ENCODE measurements around the gene OPN1MW. TPM values are rescaled to one million over a fixed set of nuclear protein-coding genes. Genes with fewer than 3 reads are reported as not detected.
"Not testable (repeated sequence)": the region's sequence is repeated elsewhere in the genome, so short reads cannot be mapped to it uniquely, and the experiment has no call there.

The OPN1MW gene
- total RNA-seq, 4 donors from 2014 or later: not detected

DNA sequence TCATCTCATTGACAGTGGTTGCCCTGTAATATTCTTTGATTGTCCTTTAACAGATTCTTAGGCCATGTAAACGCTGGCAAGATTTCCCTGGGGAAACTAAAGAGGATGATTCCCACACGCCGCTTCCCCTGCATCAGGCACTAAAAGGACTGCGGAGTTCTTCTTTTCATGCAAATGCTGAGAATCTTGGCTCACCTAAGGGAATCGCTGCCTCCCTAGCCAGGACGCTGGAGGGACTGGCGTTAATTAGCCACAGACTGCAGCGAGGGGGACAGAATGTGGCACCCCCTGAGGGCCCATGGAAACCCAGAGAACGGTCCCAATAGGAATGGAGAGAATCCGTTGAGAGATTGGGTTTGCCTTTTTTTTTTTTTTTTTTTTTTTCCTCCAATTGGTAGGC, 8.0 kb upstream of the OPN1MW start:
- DNase-seq; H3K27me3 ChIP-seq; H3K4me3 ChIP-seq; H3K27ac ChIP-seq; H3K36me3 ChIP-seq; H3K4me1 ChIP-seq; intact Hi-C loops (cut with DNase I); H3K9me3 ChIP-seq: not testable (repeated sequence)
- no CpG with 5 or more reads among the region's 10 CpGs for WGBS, 2 donors

DNA sequence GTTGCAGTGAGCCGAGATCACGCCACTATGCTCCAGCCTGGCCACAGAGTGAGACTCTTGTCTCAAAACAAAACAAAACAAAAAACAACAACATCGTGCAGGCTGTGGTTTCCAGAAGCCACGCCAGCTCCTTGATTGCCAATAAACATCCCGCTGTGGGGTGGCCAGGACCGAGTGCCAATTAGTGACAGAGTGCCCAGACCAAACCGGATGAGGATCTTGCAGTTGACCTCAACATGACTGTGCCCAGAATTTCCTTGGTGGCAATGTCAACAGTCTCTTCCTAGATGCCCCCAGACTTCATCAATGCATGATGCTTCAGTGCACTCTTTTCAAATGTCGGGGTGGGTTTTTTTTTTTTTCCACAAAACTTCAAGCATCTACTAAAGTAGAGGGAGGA, 1.4 kb downstream of the OPN1MW start:
- H3K4me3 ChIP-seq; H3K27me3 ChIP-seq; H3K9me3 ChIP-seq; H3K4me1 ChIP-seq; H3K27ac ChIP-seq; DNase-seq; intact Hi-C loops (cut with DNase I); H3K36me3 ChIP-seq: not testable (repeated sequence)
- WGBS, 2 donors: no CpG with 5 or more reads among the region's 8 CpGs

- H3K36me3 ChIP-seq; intact Hi-C loops (cut with DNase I); DNase-seq; H3K27me3 ChIP-seq; H3K4me3 ChIP-seq; H3K4me1 ChIP-seq; H3K9me3 ChIP-seq; H3K27ac ChIP-seq: not testable (repeated sequence)
- no CpG with 5 or more reads among the region's 8 CpGs for WGBS, 2 donors
Measured at GRCh38 chrX:154192846-154193245, 10.4 kb downstream of the OPN1MW start.

- H3K4me3 ChIP-seq; H3K9me3 ChIP-seq; DNase-seq; H3K36me3 ChIP-seq; intact Hi-C loops (cut with DNase I); H3K4me1 ChIP-seq; H3K27me3 ChIP-seq; H3K27ac ChIP-seq: not testable (repeated sequence)
- WGBS, 2 donors: no CpG with 5 or more reads among the region's 2 CpGs
Measured at GRCh38 chrX:154194316-154194715, 11.9 kb downstream of the OPN1MW start.

GRCh38 chrX:154196466-154196865, 14.1 kb downstream of the OPN1MW start:
- H3K9me3 ChIP-seq; H3K36me3 ChIP-seq; H3K27me3 ChIP-seq; H3K4me1 ChIP-seq; DNase-seq; intact Hi-C loops (cut with DNase I); H3K27ac ChIP-seq; H3K4me3 ChIP-seq: not testable (repeated sequence)
- WGBS, 2 donors: no CpG with 5 or more reads among the region's 15 CpGs

DNA sequence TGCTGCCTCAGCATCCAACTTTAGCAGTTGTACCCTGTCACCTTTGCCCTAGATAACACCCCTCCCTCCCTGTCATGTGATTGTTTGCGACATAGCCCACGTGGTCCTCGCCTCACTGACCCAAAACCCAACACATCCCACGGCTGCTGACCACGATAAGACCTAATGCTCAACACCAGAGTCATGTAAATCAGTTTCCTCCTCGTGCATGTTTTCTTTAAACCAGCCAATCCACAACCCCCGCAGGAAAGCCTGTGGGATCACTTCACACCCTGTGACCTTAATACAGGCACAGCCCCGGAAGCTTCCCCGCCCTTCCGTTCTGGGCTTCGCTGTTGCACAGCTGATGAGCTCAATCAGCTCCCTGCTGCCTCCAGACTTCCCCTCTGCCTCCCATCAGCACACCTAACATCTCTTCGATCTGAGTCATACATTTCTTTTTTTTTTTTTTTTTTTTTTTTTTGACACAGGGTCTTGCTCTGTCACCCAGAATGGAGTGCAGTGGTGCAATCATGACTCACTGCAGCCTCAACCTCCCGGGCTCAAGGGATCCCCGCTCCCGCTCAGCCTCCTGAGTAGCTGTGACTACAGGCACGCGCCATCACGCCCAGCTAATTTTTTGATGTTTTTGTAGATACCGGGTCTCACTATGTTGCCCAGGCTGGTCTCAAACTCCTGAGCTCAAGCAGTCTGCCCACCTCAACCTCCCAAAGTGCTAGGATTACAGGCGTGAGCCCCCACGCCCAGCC, 27.4 kb downstream of the OPN1MW start:
- H3K27ac ChIP-seq; intact Hi-C loops (cut with DNase I); H3K27me3 ChIP-seq; H3K4me1 ChIP-seq; H3K4me3 ChIP-seq; DNase-seq; H3K36me3 ChIP-seq; H3K9me3 ChIP-seq: not testable (repeated sequence)
- WGBS, 2 donors: no CpG with 5 or more reads among the region's 21 CpGs

GRCh38 chrX:154211057-154211456, 28.7 kb downstream of the OPN1MW start:
- H3K27me3 ChIP-seq; H3K4me1 ChIP-seq; H3K4me3 ChIP-seq; H3K27ac ChIP-seq; H3K36me3 ChIP-seq; H3K9me3 ChIP-seq; DNase-seq; intact Hi-C loops (cut with DNase I): not testable (repeated sequence)
- WGBS, 2 donors: 82 to 90% methylated on average over 5 to 7 of the region's 9 CpGs

DNA sequence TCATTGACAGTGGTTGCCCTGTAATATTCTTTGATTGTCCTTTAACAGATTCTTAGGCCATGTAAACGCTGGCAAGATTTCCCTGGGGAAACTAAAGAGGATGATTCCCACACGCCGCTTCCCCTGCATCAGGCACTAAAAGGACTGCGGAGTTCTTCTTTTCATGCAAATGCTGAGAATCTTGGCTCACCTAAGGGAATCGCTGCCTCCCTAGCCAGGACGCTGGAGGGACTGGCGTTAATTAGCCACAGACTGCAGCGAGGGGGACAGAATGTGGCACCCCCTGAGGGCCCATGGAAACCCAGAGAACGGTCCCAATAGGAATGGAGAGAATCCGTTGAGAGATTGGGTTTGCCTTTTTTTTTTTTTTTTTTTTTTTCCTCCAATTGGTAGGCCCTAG, 29.1 kb downstream of the OPN1MW start:
- intact Hi-C loops (cut with DNase I); H3K27ac ChIP-seq; H3K9me3 ChIP-seq; H3K4me3 ChIP-seq; H3K4me1 ChIP-seq; DNase-seq; H3K27me3 ChIP-seq; H3K36me3 ChIP-seq: not testable (repeated sequence)
- no CpG with 5 or more reads among the region's 10 CpGs for WGBS, 2 donors

DNA sequence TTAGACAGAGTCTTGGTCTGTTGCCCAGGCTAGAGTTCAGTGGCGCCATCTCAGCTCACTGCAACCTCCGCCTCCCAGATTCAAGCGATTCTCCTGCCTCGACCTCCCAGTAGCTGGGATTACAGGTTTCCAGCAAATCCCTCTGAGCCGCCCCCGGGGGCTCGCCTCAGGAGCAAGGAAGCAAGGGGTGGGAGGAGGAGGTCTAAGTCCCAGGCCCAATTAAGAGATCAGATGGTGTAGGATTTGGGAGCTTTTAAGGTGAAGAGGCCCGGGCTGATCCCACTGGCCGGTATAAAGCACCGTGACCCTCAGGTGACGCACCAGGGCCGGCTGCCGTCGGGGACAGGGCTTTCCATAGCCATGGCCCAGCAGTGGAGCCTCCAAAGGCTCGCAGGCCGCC, 37.1 kb downstream of the OPN1MW start, which contains the start of gene OPN1MW2:
OPN1MW2 (plus strand) TSS at position 301 of the 400 bp plus-strand sequence; CDS start at position 361, 60 bp downstream.
- DNase-seq; intact Hi-C loops (cut with DNase I): not testable (repeated sequence)

GRCh38 chrX:154225292-154225691, 42.9 kb downstream of the OPN1MW start:
- H3K27ac ChIP-seq; H3K27me3 ChIP-seq; H3K36me3 ChIP-seq; H3K4me1 ChIP-seq; intact Hi-C loops (cut with DNase I); H3K4me3 ChIP-seq; DNase-seq; H3K9me3 ChIP-seq: not testable (repeated sequence)
- no CpG with 5 or more reads among the region's 6 CpGs for WGBS, 2 donors

More for the DNA sequence above, 37.1 kb downstream of the OPN1MW start, which contains the start of gene OPN1MW2:
- H3K4me1 ChIP-seq, H3K36me3 ChIP-seq, H3K27me3 ChIP-seq, H3K27ac ChIP-seq, H3K9me3 ChIP-seq, H3K4me3 ChIP-seq: not testable (repeated sequence)
- no CpG with 5 or more reads among the region's 16 CpGs for WGBS, 2 donors

DNA sequence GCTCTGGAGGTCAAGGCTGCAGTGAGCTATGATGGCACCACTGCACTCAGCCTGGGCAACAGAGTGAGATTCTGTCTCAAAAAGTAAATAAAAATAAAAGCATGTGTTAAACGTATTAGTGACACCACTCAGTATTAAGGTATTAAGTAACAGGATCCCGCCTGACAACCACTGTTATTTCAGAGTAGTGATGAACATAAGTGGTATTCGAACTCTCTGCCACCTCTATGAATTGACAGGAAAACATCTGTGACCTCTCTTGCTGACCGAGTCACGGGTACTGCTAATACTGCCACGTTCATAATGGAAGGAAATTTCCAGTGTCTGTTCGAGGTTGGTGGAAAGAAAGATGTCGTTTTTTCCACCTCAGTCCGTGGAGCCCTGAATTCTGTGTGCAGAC, 44.3 kb downstream of the OPN1MW start:
- H3K4me3 ChIP-seq; H3K27me3 ChIP-seq; H3K9me3 ChIP-seq; H3K36me3 ChIP-seq; DNase-seq; H3K27ac ChIP-seq; intact Hi-C loops (cut with DNase I); H3K4me1 ChIP-seq: not testable (repeated sequence)
- no CpG with 5 or more reads among the region's 9 CpGs for WGBS, 2 donors

GRCh38 chrX:154231443-154231842, 49.0 kb downstream of the OPN1MW start:
- H3K27ac ChIP-seq; intact Hi-C loops (cut with DNase I); H3K4me1 ChIP-seq; H3K4me3 ChIP-seq; DNase-seq; H3K9me3 ChIP-seq; H3K36me3 ChIP-seq; H3K27me3 ChIP-seq: not testable (repeated sequence)
- no CpG with 5 or more reads among the region's 3 CpGs for WGBS, 2 donors

- no CpG with 5 or more reads among the region's 16 CpGs for WGBS, 2 donors
- H3K4me3 ChIP-seq; DNase-seq; H3K27me3 ChIP-seq; H3K4me1 ChIP-seq; H3K36me3 ChIP-seq; H3K27ac ChIP-seq; H3K9me3 ChIP-seq; intact Hi-C loops (cut with DNase I): not testable (repeated sequence)
Measured at GRCh38 chrX:154233620-154234019, 51.2 kb downstream of the OPN1MW start.

Data from esophagus squamous epithelium (tissue), 5 donors.